ENCODE results near the gene PDZRN4.

The PDZRN4 gene

DNA sequence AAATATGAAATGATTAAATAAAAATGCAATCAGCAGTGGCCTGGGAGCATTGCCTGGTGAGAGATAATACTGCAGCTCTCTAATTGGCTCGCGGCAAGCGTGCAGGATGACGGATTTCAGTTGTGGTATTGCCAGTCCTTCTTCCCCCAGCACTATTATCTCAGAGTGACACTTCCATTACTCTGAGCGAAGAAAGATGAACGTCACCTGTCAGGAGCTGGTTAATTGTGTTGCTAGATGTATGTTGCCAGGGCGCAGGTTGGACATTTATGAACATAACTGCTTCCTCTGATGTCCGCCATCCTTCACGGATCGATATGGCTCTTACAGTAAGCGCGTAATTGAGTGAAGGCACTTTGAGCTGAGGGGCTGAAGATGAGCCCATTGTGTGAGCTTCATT is 374.9 kb downstream of the PDZRN4 start:
- no peaks in the 10 kb centered on the region for H3K9me3 ChIP-seq (ENCODE audit: control extremely low read depth in 1 of 5, control insufficient read depth in 4 of 5, insufficient read depth in 2 of 5, low read depth in 1 of 5, low read length in 4 of 5)
- over 99% methylated on average over 12 of the region's 12 CpGs for WGBS (ENCODE audit: insufficient coverage)
- POLR2A ChIA-PET, result no interaction called here
- no peak overlapping the region for H3K27ac ChIP-seq (ENCODE audit: insufficient read depth in 1 of 2, low read depth in 1 of 2, low read length in 2 of 2, poor library complexity in 1 of 2, severe bottlenecking in 2 of 2)
- CTCF ChIA-PET, result no interaction called here
- no peak overlapping the region for H3K4me3 ChIP-seq (ENCODE audit: control insufficient read depth in 1 of 7, extremely low read depth in 1 of 7, insufficient read depth in 4 of 7, low read depth in 2 of 7, low read length in 6 of 7)
- no peaks in the 10 kb centered on the region for H3K4me1 ChIP-seq (ENCODE audit: control extremely low read depth in 1 of 4, control insufficient read depth in 4 of 4, insufficient read depth in 4 of 4, low read length in 3 of 4)
- no peaks in the 10 kb centered on the region for H3K36me3 ChIP-seq (ENCODE audit: control insufficient read depth in 4 of 4, insufficient read depth in 4 of 4, low read length in 3 of 4)
- no peaks in the 10 kb centered on the region for H3K27me3 ChIP-seq (replicated peaks in 2 of 5; ENCODE audit: control insufficient read depth in 4 of 5, insufficient read depth in 5 of 5, low read length in 4 of 5)
- DNase-seq, result no peak

DNA sequence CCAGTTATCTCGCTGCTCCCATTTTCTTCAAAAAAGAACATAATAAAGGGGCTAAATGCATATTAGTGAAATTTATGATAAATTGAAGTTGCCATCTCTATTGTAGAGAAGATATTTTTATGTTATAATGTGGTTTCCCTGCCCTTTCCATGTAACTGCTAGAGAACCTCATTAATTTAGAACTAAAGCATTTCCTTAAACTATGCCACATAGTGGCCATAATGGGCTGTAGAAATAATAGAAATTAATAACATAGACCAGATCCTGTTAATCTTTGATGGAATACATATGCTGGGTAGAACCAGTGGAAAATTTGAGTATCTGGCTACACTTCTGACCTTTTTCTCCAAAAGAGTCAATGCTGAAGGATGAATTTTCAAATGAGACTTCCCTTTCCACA is 376.7 kb downstream of the PDZRN4 start:
- WGBS (ENCODE audit: insufficient coverage), result no CpG with 5 or more reads among the region's 1 CpG
- no peaks in the 10 kb centered on the region for H3K27me3 ChIP-seq (replicated peaks in 2 of 5; ENCODE audit: control insufficient read depth in 4 of 5, insufficient read depth in 5 of 5, low read length in 4 of 5)
- no peak overlapping the region for H3K4me3 ChIP-seq (ENCODE audit: control insufficient read depth in 1 of 7, extremely low read depth in 1 of 7, insufficient read depth in 4 of 7, low read depth in 2 of 7, low read length in 6 of 7)
- H3K9me3 ChIP-seq (ENCODE audit: control extremely low read depth in 1 of 5, control insufficient read depth in 4 of 5, insufficient read depth in 2 of 5, low read depth in 1 of 5, low read length in 4 of 5), result no peaks in the 10 kb centered on the region
- no peaks in the 10 kb centered on the region for H3K36me3 ChIP-seq (ENCODE audit: control insufficient read depth in 4 of 4, insufficient read depth in 4 of 4, low read length in 3 of 4)
- POLR2A ChIA-PET, result no interaction called here
- no peak overlapping the region for H3K27ac ChIP-seq (ENCODE audit: insufficient read depth in 1 of 2, low read depth in 1 of 2, low read length in 2 of 2, poor library complexity in 1 of 2, severe bottlenecking in 2 of 2)
- H3K4me1 ChIP-seq (ENCODE audit: control extremely low read depth in 1 of 4, control insufficient read depth in 4 of 4, insufficient read depth in 4 of 4, low read length in 3 of 4), result no peaks in the 10 kb centered on the region
- CTCF ChIA-PET, result no interaction called here
- DNase-seq, result no peak

DNA sequence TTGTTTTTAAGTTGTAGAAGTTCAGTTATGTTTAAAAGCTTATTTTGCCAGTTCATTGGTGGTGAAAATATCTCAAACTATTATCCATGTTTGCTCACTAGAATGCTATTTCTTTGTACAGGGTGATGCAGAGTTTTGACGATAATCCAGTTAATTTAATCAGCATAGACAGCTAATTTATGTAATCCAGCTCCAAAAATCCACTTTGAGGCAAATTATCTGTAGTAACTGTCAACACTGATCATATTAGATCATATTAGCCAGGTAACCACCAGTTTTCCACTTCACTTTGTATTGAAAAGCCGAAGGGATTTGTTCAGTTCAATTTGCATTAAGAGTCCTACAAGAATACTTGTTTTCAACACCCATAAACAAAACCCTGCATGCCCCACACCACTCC is 378.6 kb downstream of the PDZRN4 start:
- POLR2A ChIA-PET, result no interaction called here
- WGBS (ENCODE audit: insufficient coverage), result 100% methylated on average over 1 of the region's 2 CpGs
- DNase-seq, result no peak
- no peaks in the 10 kb centered on the region for H3K36me3 ChIP-seq (ENCODE audit: control insufficient read depth in 4 of 4, insufficient read depth in 4 of 4, low read length in 3 of 4)
- no peaks in the 10 kb centered on the region for H3K27me3 ChIP-seq (replicated peaks in 2 of 5; ENCODE audit: control insufficient read depth in 4 of 5, insufficient read depth in 5 of 5, low read length in 4 of 5)
- CTCF ChIA-PET, result no interaction called here
- no peak overlapping the region for H3K27ac ChIP-seq (ENCODE audit: insufficient read depth in 1 of 2, low read depth in 1 of 2, low read length in 2 of 2, poor library complexity in 1 of 2, severe bottlenecking in 2 of 2)
- H3K4me3 ChIP-seq (ENCODE audit: control insufficient read depth in 1 of 7, extremely low read depth in 1 of 7, insufficient read depth in 4 of 7, low read depth in 2 of 7, low read length in 6 of 7), result no peak overlapping the region
- no peaks in the 10 kb centered on the region for H3K9me3 ChIP-seq (ENCODE audit: control extremely low read depth in 1 of 5, control insufficient read depth in 4 of 5, insufficient read depth in 2 of 5, low read depth in 1 of 5, low read length in 4 of 5)
- H3K4me1 ChIP-seq (ENCODE audit: control extremely low read depth in 1 of 4, control insufficient read depth in 4 of 4, insufficient read depth in 4 of 4, low read length in 3 of 4), result no peaks in the 10 kb centered on the region

- no peak overlapping the region for H3K4me3 ChIP-seq (ENCODE audit: control insufficient read depth in 1 of 7, extremely low read depth in 1 of 7, insufficient read depth in 4 of 7, low read depth in 2 of 7, low read length in 6 of 7)
- ChIA-PET POLR2A (no interaction called here), CTCF (no interaction called here)
- H3K27me3 ChIP-seq (replicated peaks in 2 of 5; ENCODE audit: control insufficient read depth in 4 of 5, insufficient read depth in 5 of 5, low read length in 4 of 5), result no peaks in the 10 kb centered on the region
- H3K4me1 ChIP-seq (ENCODE audit: control extremely low read depth in 1 of 4, control insufficient read depth in 4 of 4, insufficient read depth in 4 of 4, low read length in 3 of 4), result no peaks in the 10 kb centered on the region
- no peaks in the 10 kb centered on the region for H3K9me3 ChIP-seq (ENCODE audit: control extremely low read depth in 1 of 5, control insufficient read depth in 4 of 5, insufficient read depth in 2 of 5, low read depth in 1 of 5, low read length in 4 of 5)
- no peak for DNase-seq
- H3K27ac ChIP-seq (ENCODE audit: insufficient read depth in 1 of 2, low read depth in 1 of 2, low read length in 2 of 2, poor library complexity in 1 of 2, severe bottlenecking in 2 of 2), result no peak overlapping the region
- 96% methylated on average over 17 of the region's 17 CpGs for WGBS (ENCODE audit: insufficient coverage)
- H3K36me3 ChIP-seq (ENCODE audit: control insufficient read depth in 4 of 4, insufficient read depth in 4 of 4, low read length in 3 of 4), result no peaks in the 10 kb centered on the region
Measured at GRCh38 chr12:41573445-41573844, 385.3 kb downstream of the PDZRN4 start.

DNA sequence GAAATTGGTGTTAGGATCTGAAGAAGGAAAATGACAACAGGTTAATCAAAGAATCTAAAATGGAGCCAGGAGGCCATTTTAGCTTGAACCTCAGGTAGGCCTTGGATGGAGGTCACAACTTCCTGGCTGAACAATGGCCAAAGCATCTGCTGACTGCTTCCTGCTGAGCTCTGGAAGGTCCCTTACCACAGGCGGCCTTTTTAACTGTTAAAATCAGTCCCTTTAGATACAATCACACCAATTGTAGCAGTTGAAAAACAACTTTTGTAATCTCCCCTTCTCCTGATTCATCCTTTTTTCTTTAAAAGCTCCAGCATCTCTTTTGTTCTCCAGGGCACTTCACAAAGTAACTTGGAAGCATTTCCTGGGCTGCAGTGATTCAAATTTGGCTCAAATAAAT is 388.8 kb downstream of the PDZRN4 start:
- Histone ChIP-seq H3K9me3 (ENCODE audit: control extremely low read depth in 1 of 5, control insufficient read depth in 4 of 5, insufficient read depth in 2 of 5, low read depth in 1 of 5, low read length in 4 of 5) (no peaks in the 10 kb centered on the region), H3K36me3 (ENCODE audit: control insufficient read depth in 4 of 4, insufficient read depth in 4 of 4, low read length in 3 of 4) (no peaks in the 10 kb centered on the region), H3K27ac (ENCODE audit: insufficient read depth in 1 of 2, low read depth in 1 of 2, low read length in 2 of 2, poor library complexity in 1 of 2, severe bottlenecking in 2 of 2) (no peak overlapping the region), H3K27me3 (replicated peaks in 2 of 5; ENCODE audit: control insufficient read depth in 4 of 5, insufficient read depth in 5 of 5, low read length in 4 of 5) (no peaks in the 10 kb centered on the region), H3K4me1 (ENCODE audit: control extremely low read depth in 1 of 4, control insufficient read depth in 4 of 4, insufficient read depth in 4 of 4, low read length in 3 of 4) (no peaks in the 10 kb centered on the region), H3K4me3 (ENCODE audit: control insufficient read depth in 1 of 7, extremely low read depth in 1 of 7, insufficient read depth in 4 of 7, low read depth in 2 of 7, low read length in 6 of 7) (no peak overlapping the region)
- POLR2A ChIA-PET, result interaction anchor here (0.7 kb wide), 1 partner anchor 102 kb away, joined by 3 read pairs; no protein-coding TSS in a partner anchor
- 88% methylated on average over 1 of the region's 1 CpG for WGBS (ENCODE audit: insufficient coverage)
- CTCF ChIA-PET, result no interaction called here
- DNase-seq, result peak in 2 of 3 donors; percentile 4 to 46

- H3K36me3 ChIP-seq (ENCODE audit: control insufficient read depth in 4 of 4, insufficient read depth in 4 of 4, low read length in 3 of 4), result no peaks in the 10 kb centered on the region
- no peak overlapping the region for H3K4me3 ChIP-seq (ENCODE audit: control insufficient read depth in 1 of 7, extremely low read depth in 1 of 7, insufficient read depth in 4 of 7, low read depth in 2 of 7, low read length in 6 of 7)
- H3K27me3 ChIP-seq (replicated peaks in 2 of 5; ENCODE audit: control insufficient read depth in 4 of 5, insufficient read depth in 5 of 5, low read length in 4 of 5), result no peaks in the 10 kb centered on the region
- peaks cover 0 to 3% (median 0%) of the 10 kb centered on the region in 4 experiments for H3K4me1 ChIP-seq (ENCODE audit: control extremely low read depth in 1 of 4, control insufficient read depth in 4 of 4, insufficient read depth in 4 of 4, low read length in 3 of 4)
- POLR2A ChIA-PET, result no interaction called here
- no peak for DNase-seq
- CTCF ChIA-PET, result no interaction called here
- H3K9me3 ChIP-seq (ENCODE audit: control extremely low read depth in 1 of 5, control insufficient read depth in 4 of 5, insufficient read depth in 2 of 5, low read depth in 1 of 5, low read length in 4 of 5), result no peaks in the 10 kb centered on the region
- no peak overlapping the region for H3K27ac ChIP-seq (ENCODE audit: insufficient read depth in 1 of 2, low read depth in 1 of 2, low read length in 2 of 2, poor library complexity in 1 of 2, severe bottlenecking in 2 of 2)
Measured at GRCh38 chr12:41577995-41578394, 389.9 kb downstream of the PDZRN4 start.

DNA sequence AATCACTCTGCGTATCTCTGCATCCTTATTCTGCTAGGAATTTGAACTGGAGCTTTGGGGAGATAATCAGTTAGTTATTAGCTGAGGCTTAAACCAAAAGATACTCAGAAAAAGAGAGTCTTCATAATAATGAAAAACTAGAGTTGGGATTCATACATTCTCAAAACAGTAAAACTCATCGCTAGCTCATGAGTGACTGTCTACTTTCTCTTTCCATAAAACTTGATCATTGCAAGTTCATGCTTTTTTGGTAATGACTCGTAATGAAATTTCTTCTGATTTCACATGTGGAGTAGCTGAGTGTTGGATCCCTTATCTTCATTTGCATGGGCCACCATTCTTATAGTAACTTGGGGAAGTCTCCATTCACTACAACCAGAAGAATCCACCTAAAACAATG is 397.7 kb downstream of the PDZRN4 start:
- WGBS (ENCODE audit: insufficient coverage), result 100% methylated on average over 1 of the region's 3 CpGs

More for the DNA sequence above, 397.7 kb downstream of the PDZRN4 start:
- ChIA-PET POLR2A (no interaction called here), CTCF (no interaction called here)
- DNase-seq, result no peak
- Histone ChIP-seq H3K27me3 (replicated peaks in 2 of 5; ENCODE audit: control insufficient read depth in 4 of 5, insufficient read depth in 5 of 5, low read length in 4 of 5) (no peaks in the 10 kb centered on the region), H3K4me1 (ENCODE audit: control extremely low read depth in 1 of 4, control insufficient read depth in 4 of 4, insufficient read depth in 4 of 4, low read length in 3 of 4) (peaks cover 0 to 4% (median 0%) of the 10 kb centered on the region in 4 experiments), H3K9me3 (ENCODE audit: control extremely low read depth in 1 of 5, control insufficient read depth in 4 of 5, insufficient read depth in 2 of 5, low read depth in 1 of 5, low read length in 4 of 5) (no peaks in the 10 kb centered on the region), H3K4me3 (ENCODE audit: control insufficient read depth in 1 of 7, extremely low read depth in 1 of 7, insufficient read depth in 4 of 7, low read depth in 2 of 7, low read length in 6 of 7) (no peak overlapping the region), H3K27ac (ENCODE audit: insufficient read depth in 1 of 2, low read depth in 1 of 2, low read length in 2 of 2, poor library complexity in 1 of 2, severe bottlenecking in 2 of 2) (no peak overlapping the region), H3K36me3 (ENCODE audit: control insufficient read depth in 4 of 4, insufficient read depth in 4 of 4, low read length in 3 of 4) (no peaks in the 10 kb centered on the region)
